Measurements from ENCODE around the gene CACNB2.
"Not testable (repeated sequence)": the region's sequence is repeated elsewhere in the genome, so short reads cannot be mapped to it uniquely, and the experiment has no call there.

- not testable (repeated sequence) for TF ChIP-seq POLR2A (IDR thresholded peaks at IDR 0.05; ENCODE audit: low read length); GATA1 (IDR thresholded peaks at IDR 0.05; ENCODE audit: low read depth, low read length)
Measured at GRCh38 chr10:18445635-18446034, 305.4 kb downstream of the CACNB2 start.
